Astrocyte (in vitro differentiated cells and primary cell): ENCODE data around the gene STK35.

Source experiments
- EZH2 ChIP-seq: IDR thresholded peaks from 2 replicates; pipeline ENCODE4 v1.6.1; 2012; ENCODE audit warnings: mild to moderate bottlenecking, low read length, inconsistent platforms; ENCODE audit not compliant: insufficient read depth
- TF ChIP-seq, protein P1 (sequence below): IDR thresholded peaks from 2 replicates; pipeline ENCODE4 v1.5.1; 2011; ENCODE audit warnings: low read depth, mild to moderate bottlenecking, inconsistent platforms, low read length, moderate library complexity; ENCODE audit not compliant: insufficient read depth

DNA sequence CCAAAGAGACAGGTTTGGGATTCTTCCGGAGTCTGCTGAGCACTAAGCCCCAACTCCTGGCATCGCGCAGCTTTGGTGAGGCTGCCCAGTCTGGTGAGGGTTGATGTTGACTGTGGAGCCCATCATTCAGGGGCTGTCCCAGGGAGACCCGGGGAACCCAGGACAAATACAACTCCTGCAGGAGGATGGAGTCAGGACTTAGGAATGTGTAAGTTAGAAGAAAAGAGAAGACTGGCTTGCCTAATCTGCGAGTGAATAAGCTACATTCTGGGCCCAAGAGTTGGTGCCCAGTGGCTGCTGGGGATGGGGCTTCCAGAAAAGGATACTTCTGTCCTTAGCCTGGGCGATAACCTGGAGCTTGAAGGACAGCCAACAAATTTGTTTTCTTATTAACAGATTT lies 47.9 kb downstream of the STK35 start:
- TF ChIP-seq, protein P1, sequence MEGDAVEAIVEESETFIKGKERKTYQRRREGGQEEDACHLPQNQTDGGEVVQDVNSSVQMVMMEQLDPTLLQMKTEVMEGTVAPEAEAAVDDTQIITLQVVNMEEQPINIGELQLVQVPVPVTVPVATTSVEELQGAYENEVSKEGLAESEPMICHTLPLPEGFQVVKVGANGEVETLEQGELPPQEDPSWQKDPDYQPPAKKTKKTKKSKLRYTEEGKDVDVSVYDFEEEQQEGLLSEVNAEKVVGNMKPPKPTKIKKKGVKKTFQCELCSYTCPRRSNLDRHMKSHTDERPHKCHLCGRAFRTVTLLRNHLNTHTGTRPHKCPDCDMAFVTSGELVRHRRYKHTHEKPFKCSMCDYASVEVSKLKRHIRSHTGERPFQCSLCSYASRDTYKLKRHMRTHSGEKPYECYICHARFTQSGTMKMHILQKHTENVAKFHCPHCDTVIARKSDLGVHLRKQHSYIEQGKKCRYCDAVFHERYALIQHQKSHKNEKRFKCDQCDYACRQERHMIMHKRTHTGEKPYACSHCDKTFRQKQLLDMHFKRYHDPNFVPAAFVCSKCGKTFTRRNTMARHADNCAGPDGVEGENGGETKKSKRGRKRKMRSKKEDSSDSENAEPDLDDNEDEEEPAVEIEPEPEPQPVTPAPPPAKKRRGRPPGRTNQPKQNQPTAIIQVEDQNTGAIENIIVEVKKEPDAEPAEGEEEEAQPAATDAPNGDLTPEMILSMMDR, result no peak
- no peak for TF ChIP-seq EZH2
